HL-60 (cell line): ENCODE results near the gene XPO1.

Experiments used
- POLR2AphosphoS5 ChIP-seq: IDR thresholded peaks from 2 replicates; pipeline ENCODE4 v1.6.1; 2012; ENCODE audit warnings: low read depth
- TF ChIP-seq, protein P1 (sequence below): IDR thresholded peaks from one replicate; pipeline ENCODE4 v1.5.1; 2011; ENCODE audit warnings: low read length, control low read depth, inconsistent platforms; ENCODE audit not compliant: insufficient read depth
- TF ChIP-seq, protein P2 (sequence below): IDR thresholded peaks from 2 replicates; pipeline ENCODE4 v1.6.1; 2012; ENCODE audit warnings: low read depth; ENCODE audit not compliant: insufficient replicate concordance

DNA sequence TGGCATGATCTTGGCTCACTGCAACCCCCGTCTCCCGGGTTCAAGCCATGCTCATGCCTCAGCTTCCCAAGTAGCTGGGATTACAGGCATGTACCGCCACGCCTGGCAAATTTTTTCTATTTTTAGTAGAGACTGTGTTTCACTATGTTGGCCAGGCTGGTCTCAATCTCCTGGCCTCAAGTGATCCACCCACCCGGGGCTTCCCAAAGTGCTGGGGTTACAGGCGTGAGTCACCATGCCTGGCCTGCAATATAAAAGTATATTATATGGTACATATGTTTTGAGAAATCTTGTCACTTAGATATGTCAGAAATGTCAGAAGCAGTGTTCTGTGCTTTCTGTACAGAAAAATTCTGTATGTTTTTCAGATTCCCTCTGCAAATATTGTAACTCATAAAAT, 19.2 kb upstream of the XPO1 start:
- no peak for TF ChIP-seq POLR2AphosphoS5
- TF ChIP-seq, protein P1, sequence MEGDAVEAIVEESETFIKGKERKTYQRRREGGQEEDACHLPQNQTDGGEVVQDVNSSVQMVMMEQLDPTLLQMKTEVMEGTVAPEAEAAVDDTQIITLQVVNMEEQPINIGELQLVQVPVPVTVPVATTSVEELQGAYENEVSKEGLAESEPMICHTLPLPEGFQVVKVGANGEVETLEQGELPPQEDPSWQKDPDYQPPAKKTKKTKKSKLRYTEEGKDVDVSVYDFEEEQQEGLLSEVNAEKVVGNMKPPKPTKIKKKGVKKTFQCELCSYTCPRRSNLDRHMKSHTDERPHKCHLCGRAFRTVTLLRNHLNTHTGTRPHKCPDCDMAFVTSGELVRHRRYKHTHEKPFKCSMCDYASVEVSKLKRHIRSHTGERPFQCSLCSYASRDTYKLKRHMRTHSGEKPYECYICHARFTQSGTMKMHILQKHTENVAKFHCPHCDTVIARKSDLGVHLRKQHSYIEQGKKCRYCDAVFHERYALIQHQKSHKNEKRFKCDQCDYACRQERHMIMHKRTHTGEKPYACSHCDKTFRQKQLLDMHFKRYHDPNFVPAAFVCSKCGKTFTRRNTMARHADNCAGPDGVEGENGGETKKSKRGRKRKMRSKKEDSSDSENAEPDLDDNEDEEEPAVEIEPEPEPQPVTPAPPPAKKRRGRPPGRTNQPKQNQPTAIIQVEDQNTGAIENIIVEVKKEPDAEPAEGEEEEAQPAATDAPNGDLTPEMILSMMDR = no peak
- TF ChIP-seq, protein P2, sequence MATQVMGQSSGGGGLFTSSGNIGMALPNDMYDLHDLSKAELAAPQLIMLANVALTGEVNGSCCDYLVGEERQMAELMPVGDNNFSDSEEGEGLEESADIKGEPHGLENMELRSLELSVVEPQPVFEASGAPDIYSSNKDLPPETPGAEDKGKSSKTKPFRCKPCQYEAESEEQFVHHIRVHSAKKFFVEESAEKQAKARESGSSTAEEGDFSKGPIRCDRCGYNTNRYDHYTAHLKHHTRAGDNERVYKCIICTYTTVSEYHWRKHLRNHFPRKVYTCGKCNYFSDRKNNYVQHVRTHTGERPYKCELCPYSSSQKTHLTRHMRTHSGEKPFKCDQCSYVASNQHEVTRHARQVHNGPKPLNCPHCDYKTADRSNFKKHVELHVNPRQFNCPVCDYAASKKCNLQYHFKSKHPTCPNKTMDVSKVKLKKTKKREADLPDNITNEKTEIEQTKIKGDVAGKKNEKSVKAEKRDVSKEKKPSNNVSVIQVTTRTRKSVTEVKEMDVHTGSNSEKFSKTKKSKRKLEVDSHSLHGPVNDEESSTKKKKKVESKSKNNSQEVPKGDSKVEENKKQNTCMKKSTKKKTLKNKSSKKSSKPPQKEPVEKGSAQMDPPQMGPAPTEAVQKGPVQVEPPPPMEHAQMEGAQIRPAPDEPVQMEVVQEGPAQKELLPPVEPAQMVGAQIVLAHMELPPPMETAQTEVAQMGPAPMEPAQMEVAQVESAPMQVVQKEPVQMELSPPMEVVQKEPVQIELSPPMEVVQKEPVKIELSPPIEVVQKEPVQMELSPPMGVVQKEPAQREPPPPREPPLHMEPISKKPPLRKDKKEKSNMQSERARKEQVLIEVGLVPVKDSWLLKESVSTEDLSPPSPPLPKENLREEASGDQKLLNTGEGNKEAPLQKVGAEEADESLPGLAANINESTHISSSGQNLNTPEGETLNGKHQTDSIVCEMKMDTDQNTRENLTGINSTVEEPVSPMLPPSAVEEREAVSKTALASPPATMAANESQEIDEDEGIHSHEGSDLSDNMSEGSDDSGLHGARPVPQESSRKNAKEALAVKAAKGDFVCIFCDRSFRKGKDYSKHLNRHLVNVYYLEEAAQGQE = no peak
